ENCODE data around the gene ATP13A1.

DNA sequence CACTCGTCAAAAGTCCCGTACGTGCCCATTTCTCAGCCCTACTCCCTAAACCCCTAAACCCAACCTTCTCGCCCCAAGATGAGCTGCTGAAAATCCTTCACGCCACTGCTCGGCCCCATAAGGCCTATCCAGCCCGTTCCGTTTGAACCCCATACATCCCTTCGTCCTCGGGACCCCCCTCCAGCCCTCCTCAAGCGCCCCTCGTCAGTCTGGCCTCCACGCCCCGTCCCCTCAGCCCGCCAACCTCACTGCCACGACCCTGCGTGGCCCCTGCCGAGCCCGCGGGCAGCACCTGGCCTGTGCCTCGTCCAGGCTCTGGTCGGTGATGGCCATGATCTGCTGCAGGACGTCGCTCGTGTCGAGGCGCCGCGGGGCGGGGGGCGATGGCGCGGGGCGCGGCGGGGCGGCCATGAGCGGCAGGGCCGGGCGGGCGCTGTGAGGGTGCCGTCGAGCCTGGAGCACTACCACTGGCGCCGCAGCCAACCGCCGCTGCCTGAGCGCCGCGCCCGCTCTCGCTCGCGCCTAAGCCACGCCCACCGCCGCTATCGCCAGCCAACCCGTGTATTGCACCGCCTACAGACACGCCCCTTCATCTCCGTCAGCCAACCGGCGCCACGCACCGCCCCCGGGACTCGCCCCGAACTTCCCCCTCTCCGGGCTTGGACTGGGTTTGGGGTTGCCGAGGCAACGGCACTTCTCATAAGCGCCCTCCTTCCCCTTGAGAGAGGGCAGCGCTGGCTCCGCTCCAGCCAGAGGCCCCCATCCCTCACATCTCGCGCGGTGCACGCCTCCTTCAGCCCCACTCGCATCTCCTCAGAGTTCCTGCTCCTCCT lies 45.0 kb downstream of the ATP13A1 start, which contains the start of gene PBX4:
- TF ChIP-seq, protein P1, sequence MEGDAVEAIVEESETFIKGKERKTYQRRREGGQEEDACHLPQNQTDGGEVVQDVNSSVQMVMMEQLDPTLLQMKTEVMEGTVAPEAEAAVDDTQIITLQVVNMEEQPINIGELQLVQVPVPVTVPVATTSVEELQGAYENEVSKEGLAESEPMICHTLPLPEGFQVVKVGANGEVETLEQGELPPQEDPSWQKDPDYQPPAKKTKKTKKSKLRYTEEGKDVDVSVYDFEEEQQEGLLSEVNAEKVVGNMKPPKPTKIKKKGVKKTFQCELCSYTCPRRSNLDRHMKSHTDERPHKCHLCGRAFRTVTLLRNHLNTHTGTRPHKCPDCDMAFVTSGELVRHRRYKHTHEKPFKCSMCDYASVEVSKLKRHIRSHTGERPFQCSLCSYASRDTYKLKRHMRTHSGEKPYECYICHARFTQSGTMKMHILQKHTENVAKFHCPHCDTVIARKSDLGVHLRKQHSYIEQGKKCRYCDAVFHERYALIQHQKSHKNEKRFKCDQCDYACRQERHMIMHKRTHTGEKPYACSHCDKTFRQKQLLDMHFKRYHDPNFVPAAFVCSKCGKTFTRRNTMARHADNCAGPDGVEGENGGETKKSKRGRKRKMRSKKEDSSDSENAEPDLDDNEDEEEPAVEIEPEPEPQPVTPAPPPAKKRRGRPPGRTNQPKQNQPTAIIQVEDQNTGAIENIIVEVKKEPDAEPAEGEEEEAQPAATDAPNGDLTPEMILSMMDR (IDR thresholded peaks at IDR 0.05 in 2 of 3, conservative IDR thresholded peaks at IDR 0.05 in 1 of 3; ENCODE audit: borderline replicate concordance in 1 of 3, insufficient read depth in 1 of 3, low read depth in 2 of 3, low read length in 2 of 3): no peak
- TF ChIP-seq RAD21 (IDR thresholded peaks at IDR 0.05; ENCODE audit: low read depth) (no peak), ZNF274 (IDR thresholded peaks at IDR 0.05; ENCODE audit: low read depth, low read length) (no peak), CEBPB (IDR thresholded peaks at IDR 0.05; ENCODE audit: low read depth) (no peak), MAX (IDR thresholded peaks at IDR 0.05) (peak; percentile 66), TCF7L2 (IDR thresholded peaks at IDR 0.05; ENCODE audit: borderline replicate concordance, extremely low read depth, insufficient read depth, insufficient read length) (no peak), POLR2AphosphoS5 (IDR thresholded peaks at IDR 0.05; ENCODE audit: low read depth, low read length) (peak; percentile 83), EZH2 (IDR thresholded peaks at IDR 0.05) (no peak), REST (IDR thresholded peaks at IDR 0.05; ENCODE audit: low read depth) (no peak), EGR1 (IDR thresholded peaks at IDR 0.05; ENCODE audit: low read depth) (peak; percentile 33; the same call in 1 of the 2 replicates), SRF (IDR thresholded peaks at IDR 0.05; ENCODE audit: low read depth) (no peak)

Measured in HCT116 (cell line).